GM23338 (cell line): Measurements from ENCODE around the gene ANKRD31.

Experiments used
- CREB1 ChIP-seq: fragments of 250-450 bp; sonication (Bioruptor Pico); IDR thresholded peaks from 2 replicates; pipeline ENCODE4 v1.5.0; 2020; ENCODE audit warnings: low read depth, mild to moderate bottlenecking, moderate library complexity
- ETS1 ChIP-seq: IDR thresholded peaks from 2 replicates; pipeline ENCODE4 v1.6.1; 2016; ENCODE audit warnings: antibody characterized with exemption
- EZH2 ChIP-seq: fragments of 200-600 bp; sonication (generic); IDR thresholded peaks from one replicate; pipeline ENCODE4 v1.8.0; 2017; ENCODE audit warnings: antibody characterized with exemption, mild to moderate bottlenecking, low read depth; ENCODE audit not compliant: unreplicated experiment
- EZH2phosphoT487 ChIP-seq: fragments of 200-600 bp; sonication (generic); IDR thresholded peaks from one replicate; pipeline ENCODE4 v1.8.1; 2018; ENCODE audit warnings: antibody characterized with exemption; ENCODE audit not compliant: unreplicated experiment
- JUNB ChIP-seq: IDR thresholded peaks from one replicate; pipeline ENCODE4 v1.6.1; 2016; ENCODE audit warnings: antibody characterized with exemption; ENCODE audit not compliant: unreplicated experiment
- POLR2AphosphoS5 ChIP-seq: IDR thresholded peaks from 2 replicates; pipeline ENCODE4 v1.6.1; 2016; ENCODE audit warnings: antibody characterized with exemption, low read depth
- TF ChIP-seq, protein P1 (sequence below), 2 experiments: fragments of 200-600 bp in 1 of 2; sonication (generic) in 1 of 2; conservative IDR thresholded peaks; 2 replicates each; pipeline versions ENCODE4 v1.5.1 to v1.6.1; 2016 to 2017; ENCODE audit warnings: antibody characterized with exemption in 2 of 2, low read depth in 2 of 2, mild to moderate bottlenecking in 2 of 2, moderate library complexity in 1 of 2
- TF ChIP-seq, protein P2 (sequence below): IDR thresholded peaks from one replicate; pipeline ENCODE4 v1.6.1; 2018; ENCODE audit warnings: antibody characterized with exemption; ENCODE audit not compliant: unreplicated experiment

- TF ChIP-seq, protein P1, sequence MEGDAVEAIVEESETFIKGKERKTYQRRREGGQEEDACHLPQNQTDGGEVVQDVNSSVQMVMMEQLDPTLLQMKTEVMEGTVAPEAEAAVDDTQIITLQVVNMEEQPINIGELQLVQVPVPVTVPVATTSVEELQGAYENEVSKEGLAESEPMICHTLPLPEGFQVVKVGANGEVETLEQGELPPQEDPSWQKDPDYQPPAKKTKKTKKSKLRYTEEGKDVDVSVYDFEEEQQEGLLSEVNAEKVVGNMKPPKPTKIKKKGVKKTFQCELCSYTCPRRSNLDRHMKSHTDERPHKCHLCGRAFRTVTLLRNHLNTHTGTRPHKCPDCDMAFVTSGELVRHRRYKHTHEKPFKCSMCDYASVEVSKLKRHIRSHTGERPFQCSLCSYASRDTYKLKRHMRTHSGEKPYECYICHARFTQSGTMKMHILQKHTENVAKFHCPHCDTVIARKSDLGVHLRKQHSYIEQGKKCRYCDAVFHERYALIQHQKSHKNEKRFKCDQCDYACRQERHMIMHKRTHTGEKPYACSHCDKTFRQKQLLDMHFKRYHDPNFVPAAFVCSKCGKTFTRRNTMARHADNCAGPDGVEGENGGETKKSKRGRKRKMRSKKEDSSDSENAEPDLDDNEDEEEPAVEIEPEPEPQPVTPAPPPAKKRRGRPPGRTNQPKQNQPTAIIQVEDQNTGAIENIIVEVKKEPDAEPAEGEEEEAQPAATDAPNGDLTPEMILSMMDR (conservative IDR thresholded peaks at IDR 0.05; ENCODE audit: low read depth in 2 of 2) = no peak
- TF ChIP-seq POLR2AphosphoS5 (no peak; the same call in 1 of the 2 replicates), EZH2 (peak; percentile 17), ETS1 (no peak), CREB1 (CRISPR knock-in tag) (no peak), JUNB (no peak), EZH2phosphoT487 (no peak)
- TF ChIP-seq, protein P2, sequence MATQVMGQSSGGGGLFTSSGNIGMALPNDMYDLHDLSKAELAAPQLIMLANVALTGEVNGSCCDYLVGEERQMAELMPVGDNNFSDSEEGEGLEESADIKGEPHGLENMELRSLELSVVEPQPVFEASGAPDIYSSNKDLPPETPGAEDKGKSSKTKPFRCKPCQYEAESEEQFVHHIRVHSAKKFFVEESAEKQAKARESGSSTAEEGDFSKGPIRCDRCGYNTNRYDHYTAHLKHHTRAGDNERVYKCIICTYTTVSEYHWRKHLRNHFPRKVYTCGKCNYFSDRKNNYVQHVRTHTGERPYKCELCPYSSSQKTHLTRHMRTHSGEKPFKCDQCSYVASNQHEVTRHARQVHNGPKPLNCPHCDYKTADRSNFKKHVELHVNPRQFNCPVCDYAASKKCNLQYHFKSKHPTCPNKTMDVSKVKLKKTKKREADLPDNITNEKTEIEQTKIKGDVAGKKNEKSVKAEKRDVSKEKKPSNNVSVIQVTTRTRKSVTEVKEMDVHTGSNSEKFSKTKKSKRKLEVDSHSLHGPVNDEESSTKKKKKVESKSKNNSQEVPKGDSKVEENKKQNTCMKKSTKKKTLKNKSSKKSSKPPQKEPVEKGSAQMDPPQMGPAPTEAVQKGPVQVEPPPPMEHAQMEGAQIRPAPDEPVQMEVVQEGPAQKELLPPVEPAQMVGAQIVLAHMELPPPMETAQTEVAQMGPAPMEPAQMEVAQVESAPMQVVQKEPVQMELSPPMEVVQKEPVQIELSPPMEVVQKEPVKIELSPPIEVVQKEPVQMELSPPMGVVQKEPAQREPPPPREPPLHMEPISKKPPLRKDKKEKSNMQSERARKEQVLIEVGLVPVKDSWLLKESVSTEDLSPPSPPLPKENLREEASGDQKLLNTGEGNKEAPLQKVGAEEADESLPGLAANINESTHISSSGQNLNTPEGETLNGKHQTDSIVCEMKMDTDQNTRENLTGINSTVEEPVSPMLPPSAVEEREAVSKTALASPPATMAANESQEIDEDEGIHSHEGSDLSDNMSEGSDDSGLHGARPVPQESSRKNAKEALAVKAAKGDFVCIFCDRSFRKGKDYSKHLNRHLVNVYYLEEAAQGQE = no peak
Observed at GRCh38 chr5:75052192-75053053, 184.3 kb downstream of the ANKRD31 start, which contains the start of gene GCNT4.
